Stimulated activated naive CD8-positive, alpha-beta T cell treated with anti-CD3 and anti-CD28 coated beads, Interleukin-15, Interleukin-2, amounts not matched to agents 100 U/mL and 50 U/mL, for 24 hours (primary cell): ENCODE measurements around the gene SORCS2.

Experiments used
- ATAC-seq: fragments of 150-1000 bp; cut with Tn5 transposase; one replicate; pipeline ENCODE4 v1.10.0; 2021
- DNase-seq: peaks from one replicate; pipeline ENCODE4 v3.0.0; 2021

Gene SORCS2

DNA sequence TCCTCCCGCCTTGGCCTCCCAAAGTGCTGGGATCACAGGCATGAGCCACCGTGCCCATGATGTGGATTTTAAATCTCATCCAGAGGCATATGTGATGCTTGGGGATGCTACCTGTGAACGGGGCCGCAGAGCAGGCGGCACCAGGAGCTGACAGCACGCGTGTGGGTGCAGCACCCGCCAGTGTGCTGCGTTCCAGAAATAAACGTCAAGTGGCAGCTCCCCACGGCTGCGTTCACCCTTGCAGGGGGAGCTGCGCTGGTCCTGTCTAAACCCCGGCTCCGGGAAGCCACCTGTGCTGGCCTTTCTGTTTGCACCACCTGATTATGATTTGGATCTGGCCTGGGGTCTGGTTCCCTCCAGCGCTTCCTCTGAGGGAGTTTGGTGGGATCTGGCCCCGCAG is 77.8 kb downstream of the SORCS2 start:
- ATAC-seq (no peak), DNase-seq (no peak)

GRCh38 chr4:7272404-7272803 is 80.1 kb downstream of the SORCS2 start:
- DNase-seq (no peak), ATAC-seq (no peak)

GRCh38 chr4:7273738-7274297 is 81.5 kb downstream of the SORCS2 start:
- ATAC-seq (no peak), DNase-seq (no peak)

DNA sequence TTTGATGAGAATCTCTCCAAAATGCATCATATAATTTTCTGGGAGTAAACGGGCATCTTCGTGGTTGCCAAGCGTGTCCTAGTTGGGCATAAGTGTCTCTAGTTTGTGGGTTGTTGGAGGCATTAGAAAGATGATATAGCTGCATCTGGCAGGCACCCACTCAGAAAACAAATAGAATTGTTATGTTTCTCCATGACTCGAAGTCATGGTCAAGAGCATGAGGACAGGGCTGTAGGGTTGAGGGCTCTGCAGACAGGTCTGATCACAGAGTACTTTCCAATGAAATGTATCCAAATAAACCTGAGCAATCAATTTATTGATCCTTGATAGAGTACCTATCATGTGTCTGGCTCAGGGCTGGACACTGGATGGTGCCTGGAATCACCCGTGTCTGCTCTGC is 82.7 kb downstream of the SORCS2 start:
- ATAC-seq, result no peak
- DNase-seq, result no peak

DNA sequence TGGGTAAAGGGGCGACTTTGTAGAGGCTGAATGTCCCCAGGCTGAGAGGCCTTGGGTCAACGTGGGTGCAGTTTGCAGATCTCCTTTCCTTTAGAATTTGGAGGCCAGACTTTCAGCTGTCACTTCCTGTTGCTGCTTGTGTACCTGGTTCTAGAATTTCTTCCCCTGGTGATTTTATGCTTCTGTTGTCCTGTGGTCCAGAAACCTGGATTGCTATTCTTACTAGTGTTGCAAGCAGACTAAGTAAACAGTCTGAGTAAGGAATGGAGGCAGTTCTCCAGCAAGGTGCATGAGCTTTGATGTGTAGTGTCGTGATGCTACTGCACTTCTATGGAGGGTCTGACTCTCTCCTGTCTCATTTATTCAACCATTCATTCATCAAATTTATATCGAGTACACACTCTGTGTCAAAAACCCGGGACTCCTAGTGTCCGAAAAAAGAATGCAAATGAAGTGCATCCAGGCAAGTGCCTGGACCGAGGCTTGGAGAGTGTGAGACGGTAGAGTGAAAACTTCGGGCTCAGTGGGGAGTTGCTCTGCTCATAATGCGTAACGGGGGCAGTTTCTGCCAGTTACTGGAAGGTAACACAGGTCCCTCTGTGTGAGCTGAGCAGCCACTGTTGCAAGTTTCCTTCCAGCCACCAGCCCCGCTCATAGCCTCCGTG is 83.3 kb downstream of the SORCS2 start:
- DNase-seq (no peak), ATAC-seq (no peak)

- no peak for DNase-seq
Observed at GRCh38 chr4:7276515-7276914, 84.2 kb downstream of the SORCS2 start.

GRCh38 chr4:7278071-7278765 is 85.9 kb downstream of the SORCS2 start:
- DNase-seq (no peak), ATAC-seq (no peak)

More at GRCh38 chr4:7276515-7276914, 84.2 kb downstream of the SORCS2 start:
- no peak for ATAC-seq

- DNase-seq, result no peak
- no peak for ATAC-seq
Observed at GRCh38 chr4:7278981-7279380, 86.6 kb downstream of the SORCS2 start.

- DNase-seq (no peak), ATAC-seq (no peak)
Observed at GRCh38 chr4:7279902-7280301, 87.6 kb downstream of the SORCS2 start.

GRCh38 chr4:7280926-7281690 is 88.8 kb downstream of the SORCS2 start:
- DNase-seq (no peak), ATAC-seq (no peak)

DNA sequence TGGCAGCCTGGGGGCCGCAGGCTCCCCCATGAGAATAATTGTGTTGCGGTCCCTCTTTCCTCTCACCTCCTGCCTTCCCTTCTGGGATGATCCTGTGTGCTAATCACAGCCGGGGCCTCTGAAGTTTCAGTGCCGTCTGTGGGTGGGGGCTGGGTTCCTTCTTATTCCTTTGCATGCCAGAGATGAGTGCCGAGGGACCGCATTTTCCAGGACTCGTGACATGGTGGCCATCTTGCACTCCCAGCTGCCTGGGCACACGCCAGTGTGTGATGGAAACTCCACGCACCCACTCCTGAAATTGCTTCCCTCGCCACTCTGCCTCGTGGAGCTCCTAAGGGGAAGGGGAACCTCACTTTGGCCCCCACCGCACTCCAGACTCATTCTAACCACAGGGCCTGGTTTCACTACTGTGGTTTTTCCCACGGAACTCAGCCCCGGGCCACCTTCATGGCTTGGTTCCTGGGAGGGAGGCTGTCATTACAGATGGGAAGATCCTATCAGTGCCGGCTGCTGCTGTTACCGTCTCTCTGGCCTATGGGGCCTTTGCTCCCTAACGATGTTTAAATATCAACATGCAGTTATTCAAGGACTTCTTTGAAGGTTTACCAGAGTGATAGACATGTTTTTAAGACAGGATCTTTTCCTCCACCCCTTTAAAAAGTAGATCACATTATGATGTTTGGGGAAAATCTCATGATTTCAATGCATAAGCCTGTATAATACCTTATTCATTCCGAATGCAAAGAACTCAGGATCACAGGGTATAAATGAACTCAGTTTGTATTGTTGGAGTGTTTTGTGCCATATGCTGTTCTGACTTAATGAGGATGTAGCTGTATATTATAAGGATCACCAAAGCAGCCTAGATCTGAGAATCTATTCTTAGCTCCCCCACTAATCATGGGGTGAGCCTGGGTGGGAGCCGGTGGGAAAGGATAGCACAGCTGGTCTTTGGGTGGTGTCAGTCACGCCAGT is 89.6 kb downstream of the SORCS2 start:
- ATAC-seq (no peak), DNase-seq (no peak)

DNA sequence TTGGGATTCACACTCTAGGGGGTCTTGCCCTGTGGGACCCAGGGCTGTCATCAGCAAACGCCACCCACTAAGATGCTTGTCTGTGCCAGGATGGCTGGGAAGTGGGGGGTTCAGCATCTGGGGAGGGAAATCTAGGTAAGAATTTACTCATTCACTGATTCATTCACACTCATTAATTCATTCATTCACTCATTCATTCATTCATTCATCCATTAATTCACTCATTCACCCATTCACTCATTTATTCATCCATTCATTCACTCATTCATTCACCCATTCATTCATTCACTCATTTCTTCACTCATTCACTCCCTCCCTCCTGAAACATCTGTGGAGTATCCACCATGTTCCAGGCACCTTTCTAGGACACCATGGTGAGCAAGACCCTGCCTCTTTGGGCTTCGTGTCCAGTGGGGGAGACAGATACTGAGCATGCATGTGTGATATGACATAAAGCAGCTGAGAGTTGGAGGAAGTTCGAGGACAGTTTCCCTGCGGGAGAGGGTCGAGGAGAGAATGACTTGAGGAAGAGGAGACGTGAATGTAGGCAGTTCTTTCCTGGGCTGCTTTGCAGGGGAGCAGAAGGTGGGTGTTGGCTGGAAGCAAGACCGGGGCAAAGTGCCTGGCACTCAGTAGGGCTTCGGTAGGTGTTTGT is 90.6 kb downstream of the SORCS2 start:
- DNase-seq (no peak), ATAC-seq (no peak)

DNA sequence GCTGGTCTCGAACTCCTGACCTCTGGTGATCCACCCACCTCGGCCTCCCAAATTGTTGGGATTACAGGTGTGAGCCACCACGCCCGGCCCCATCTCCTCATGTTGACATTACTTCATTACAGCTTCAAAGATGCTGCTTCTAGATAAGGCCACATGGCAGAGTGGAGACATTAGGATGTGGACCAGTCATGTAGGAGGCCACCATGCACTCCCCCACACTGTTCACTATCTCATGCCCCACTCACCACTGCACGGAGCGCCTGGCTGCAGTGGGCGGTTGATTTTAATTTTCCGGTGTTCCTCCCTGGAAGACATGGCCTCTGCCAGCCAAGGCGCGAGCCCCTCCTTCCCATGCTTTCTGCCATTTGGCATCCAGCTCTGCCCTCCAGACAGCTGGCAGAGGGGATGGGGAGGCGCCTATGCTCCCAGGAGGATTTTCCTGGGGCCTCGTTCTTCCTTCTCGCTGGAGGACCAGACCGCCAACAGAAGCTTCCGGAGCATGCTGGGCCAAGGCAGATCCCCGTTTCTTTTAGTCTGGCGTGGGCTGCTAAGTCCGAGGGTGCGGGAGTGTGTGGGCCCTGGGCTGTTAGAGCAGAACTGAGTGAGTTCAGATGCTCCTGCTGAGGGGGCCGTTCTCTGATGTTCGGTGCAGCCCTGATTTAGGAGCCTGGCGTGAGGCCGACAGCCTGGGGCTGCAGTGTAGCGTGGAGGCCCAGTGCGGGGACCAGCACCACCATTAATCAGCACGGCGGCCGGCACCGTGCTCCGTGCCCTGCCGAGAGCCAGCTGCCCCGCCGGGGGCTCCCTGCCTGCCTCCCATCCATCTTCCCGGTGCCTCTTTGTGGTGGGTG is 93.1 kb downstream of the SORCS2 start:
- DNase-seq, result no peak
- ATAC-seq, result no peak

GRCh38 chr4:7286170-7286569 is 93.8 kb downstream of the SORCS2 start:
- ATAC-seq, result no peak
- DNase-seq, result no peak

DNA sequence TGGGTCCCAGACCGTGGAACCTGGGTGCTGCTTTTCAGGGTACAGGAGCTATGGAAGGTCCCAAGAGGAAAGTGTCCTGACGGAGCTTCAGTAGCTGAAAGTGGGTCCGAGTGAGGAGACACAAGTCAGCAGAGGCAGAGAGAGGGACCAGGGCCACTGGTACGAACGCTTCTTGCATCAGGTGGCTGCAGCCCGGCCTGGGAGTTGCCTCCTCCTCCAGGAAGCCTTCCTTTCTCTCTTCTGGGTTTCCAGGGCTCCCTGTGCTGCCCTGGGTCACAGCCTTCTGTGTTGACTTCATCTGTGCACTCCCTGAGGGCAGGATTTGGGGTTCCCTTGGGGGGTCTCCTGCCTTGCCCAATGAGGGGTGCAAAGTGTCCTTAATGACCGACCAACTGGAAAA is 94.5 kb downstream of the SORCS2 start:
- ATAC-seq (no peak), DNase-seq (no peak)

DNA sequence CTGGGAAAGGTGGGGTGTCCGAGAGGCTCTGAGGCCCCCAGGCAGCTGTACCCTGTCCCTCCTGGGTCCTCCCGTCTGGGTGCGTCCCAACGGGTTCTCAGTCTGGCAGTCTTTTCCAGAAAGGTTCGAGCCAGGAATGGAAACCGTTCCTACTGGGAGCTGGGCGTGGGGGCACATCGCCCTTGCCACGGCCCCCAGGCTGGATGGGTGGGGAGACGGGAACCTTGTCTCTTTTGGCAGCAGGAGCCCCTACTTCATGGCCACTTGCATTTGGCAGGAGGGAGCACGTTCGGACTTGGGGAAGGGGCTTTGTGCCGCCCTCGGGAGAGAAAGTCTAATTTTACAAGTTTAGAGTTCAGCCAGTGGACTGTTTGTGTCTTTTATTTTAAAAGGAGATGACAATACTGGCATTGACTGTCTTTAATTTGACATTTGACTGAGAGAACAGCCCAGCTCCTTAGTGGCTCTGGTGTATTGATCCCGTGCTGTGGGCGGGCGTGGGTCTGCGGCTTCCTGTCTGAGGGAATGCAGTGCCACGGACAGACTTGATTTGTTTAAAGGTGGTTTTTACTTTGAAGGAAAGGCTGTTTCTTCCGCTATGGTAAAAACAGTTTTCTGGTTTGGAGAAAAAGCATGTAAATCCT is 95.1 kb downstream of the SORCS2 start:
- ATAC-seq, result no peak
- no peak for DNase-seq

DNA sequence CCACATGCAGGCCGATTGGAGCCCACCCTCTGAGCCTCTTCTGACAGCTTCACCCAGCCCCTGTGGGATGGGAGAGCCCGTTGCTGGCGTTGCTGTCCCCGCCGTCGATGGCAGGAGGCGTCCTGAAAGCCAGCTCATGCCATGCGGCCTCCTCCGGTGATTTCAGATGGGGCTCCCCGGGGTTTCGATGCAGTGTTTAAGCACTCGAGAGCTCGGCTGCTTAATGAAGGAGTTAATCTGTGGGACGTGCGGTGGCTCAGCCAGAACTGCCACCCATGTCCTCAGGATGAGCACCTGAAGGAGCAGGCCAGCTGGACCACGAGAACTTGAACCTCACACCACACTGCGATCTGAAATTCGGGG is 95.6 kb downstream of the SORCS2 start:
- DNase-seq, result no peak
- no peak for ATAC-seq

- DNase-seq (no peak), ATAC-seq (no peak)
Observed at GRCh38 chr4:7288751-7289523, 96.6 kb downstream of the SORCS2 start.

DNA sequence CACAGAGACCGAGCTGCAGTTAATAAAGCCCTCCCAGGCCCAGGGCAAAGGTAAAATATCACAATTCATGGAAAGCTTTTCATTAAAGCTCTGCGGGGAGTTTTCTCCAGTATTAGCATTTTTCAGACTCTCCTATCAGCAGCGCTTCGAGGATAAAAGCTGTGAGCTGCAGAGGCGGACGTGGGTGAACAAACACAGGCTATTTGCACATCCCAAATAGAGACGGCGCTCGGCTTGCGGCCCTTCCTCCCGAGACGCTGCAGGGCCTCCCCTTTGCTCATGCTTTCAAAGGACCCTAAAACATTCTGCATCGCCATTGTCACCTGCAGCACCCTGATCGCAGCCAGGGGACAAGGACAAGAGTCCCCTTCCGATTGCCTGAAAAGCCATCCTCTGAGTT is 97.3 kb downstream of the SORCS2 start:
- DNase-seq (no peak), ATAC-seq (no peak)
